ENCODE results near the gene PRAC2.

The PRAC2 gene

DNA sequence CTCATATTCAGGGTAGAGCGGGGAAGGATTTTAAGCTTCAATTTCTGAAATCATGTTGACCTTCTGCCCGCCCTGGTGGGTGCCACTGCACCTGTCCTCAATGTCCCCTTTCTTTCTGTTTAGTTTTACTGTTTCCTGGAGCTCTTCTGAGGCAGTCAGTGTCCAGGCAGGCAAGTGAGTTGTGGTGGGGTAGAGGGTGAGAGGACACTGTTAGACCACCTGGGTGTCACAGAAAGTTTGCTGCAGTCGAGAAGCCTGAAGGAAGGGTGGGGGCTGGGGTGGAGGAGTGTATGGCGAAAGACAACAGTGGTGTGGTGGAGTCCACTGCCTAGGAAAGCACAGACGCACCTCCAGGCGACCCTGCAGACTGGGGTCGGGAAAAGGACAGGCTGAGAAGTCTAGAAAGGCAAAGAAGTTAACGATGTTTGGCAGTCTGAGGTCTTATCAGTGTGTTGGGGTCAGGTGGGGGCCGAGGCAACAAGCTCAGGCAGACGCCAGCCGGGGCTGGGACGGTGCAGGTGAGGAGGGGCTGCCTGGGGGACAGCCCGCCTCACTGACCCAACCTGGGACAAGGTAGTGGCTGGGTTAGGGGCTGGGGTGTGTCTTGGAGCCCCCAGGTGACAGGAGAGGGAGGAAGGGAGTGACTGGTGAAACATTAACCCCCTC, 28.9 kb downstream of the PRAC2 start:
- peak overlapping the region; percentile 100 for H3K27ac ChIP-seq
- TF ChIP-seq CTCF (conservative IDR thresholded peaks at IDR 0.05) = no peak

DNA sequence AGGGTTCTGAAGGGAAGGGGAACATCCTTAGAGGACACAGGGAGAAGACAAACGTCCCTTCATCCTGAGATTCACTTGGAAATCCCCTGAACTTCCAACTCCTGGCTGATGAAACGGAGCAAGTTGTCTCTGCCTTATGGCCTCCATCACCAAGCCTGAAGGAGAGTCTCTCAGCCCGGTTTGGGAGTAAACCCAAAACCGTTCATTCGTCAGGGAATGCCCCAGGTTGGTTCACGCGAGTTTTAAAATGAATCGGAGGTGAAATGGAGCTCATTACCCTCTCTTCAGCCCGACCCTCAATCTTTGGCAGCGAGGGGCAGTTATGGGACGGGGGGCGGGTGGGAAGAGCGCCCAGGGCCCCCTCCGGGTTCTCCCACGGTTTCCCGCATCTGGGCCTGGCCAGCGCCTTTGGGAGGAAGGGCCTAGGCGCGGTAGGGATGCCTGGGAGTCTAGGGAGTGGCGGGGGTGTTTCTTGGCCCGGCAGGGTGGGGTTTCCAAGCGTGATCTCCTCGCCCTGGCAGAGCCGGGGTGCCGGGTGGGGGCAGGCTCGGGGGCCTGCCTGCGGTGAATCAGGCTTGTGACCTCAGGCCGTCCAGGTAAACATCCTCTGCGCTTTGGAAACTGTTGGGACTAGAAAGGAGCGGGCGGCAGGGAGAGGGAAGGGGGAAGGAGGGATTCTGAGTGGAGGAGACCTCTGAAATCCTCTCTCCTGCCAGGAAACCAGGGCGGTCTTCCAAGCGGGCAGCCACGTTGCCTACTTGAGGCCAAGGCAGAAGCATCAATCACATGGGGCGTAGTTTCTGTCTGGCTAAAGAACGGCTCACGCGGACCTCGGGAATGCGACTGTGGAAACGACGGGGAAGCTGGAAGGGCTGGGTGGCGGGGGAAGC, 29.7 kb downstream of the PRAC2 start:
- H3K27ac ChIP-seq = peak overlapping the region; percentile 100
- no peak for TF ChIP-seq CTCF (conservative IDR thresholded peaks at IDR 0.05)

DNA sequence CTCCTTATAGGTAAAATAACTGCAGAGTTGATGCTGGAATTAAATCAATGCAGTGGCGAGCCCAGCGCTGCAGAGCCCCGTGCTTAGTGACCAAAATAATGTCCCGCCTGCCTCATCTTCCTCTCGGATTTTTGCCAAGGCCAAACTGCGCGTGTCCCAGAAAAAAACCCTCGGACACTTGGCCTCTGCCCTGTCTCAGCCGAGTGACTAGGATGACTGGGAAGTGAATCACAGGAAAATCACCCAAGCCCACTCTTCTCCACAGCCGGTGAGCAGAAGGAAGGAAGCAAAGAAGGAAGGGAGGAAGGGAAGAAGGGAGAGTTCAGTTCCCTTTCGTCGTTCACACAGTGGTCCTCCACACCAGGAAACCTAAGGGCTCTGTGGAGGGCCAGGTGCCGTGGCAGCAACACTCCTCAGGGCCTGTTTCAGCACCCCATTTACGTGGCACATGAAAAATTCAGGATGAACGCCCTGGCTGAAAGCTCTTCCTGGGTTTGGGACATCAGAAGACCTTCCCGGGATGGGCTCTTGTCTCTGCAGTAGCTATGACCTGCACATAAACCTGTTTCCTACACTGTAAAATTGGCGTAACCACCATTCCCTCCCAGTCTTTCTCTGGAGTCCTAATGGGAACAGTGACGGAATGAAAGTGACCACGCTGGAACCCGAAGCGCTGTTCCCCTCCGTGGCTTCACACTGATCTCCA, 31.0 kb downstream of the PRAC2 start:
- TF ChIP-seq CTCF (conservative IDR thresholded peaks at IDR 0.05) = no peak
- H3K27ac ChIP-seq = peak overlapping the region; percentile 100; the same call in 1 of the 2 replicates

DNA sequence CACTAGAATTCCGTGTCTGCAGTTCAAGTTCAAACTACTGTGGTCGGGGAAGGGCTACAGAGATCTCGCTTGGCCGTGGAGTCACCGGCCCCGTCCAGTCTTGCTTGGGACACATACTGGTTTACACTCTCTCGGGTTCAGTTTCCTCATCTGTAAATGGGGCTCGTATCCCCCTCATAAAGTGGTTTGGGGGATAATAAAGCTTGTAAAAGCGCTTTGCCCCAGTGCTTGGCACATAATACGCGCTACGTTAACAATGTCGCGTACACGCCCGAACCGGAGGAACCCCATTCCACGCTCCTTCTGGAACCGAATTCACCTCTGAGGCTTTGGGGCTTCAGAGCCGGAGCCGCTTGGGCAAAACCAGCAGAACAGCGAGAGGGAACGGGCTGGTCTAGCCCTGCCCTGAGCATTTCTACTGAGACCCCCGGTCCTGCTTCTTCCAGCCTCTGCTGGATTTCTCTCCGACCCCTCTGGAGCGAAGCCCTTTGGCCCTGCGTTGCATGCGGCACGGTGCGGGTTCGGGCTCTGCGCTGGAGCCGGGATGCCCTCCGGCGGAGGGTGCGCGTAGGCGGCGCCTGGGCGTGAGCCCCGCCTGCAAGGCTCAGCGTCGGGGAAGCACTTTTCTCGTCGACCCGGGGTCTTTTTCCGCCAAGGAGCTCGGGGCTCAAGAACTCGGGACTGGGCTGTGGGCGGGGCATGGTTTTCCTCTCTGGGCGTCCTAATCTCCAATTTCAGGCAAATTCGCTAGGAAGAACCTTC, 31.7 kb downstream of the PRAC2 start:
- TF ChIP-seq CTCF (conservative IDR thresholded peaks at IDR 0.05) = no peak

GRCh38 chr17:48755356-48755755, 32.4 kb downstream of the PRAC2 start:
- H3K27ac ChIP-seq = peak overlapping the region; percentile 100
- TF ChIP-seq CTCF (conservative IDR thresholded peaks at IDR 0.05) = no peak

More for the DNA sequence above, 31.7 kb downstream of the PRAC2 start:
- H3K27ac ChIP-seq = peak overlapping the region; percentile 100; the same call in 1 of the 2 replicates

DNA sequence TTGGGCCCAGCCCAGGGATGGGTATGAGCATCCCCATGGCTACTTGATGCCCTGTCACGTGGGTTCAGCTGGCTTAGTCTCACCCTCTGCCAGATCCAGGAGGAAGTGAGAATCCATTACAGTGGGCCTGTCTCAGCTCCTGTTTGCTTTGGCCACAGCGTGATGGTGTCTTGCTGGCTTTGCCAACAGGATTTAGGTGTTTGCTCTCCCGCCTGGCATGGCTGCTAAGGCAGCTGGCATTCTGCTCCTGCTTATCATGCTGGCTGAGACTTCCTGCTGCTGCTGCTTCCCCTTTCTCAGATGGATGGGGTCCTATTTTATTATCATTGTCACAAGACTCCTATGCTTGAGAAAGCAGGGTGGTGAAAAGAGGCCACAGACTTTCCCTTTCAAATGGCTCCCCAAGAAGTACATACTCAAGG, 33.9 kb downstream of the PRAC2 start:
- peak overlapping the region; percentile 100 for H3K27ac ChIP-seq
- no peak for TF ChIP-seq CTCF (conservative IDR thresholded peaks at IDR 0.05)

Data from VCaP (cell line).